ENCODE measurements around the gene KNOP1.

The KNOP1 gene

GRCh38 chr16:19712418-19713058 is 5.5 kb downstream of the KNOP1 start:
- TF ChIP-seq POLR2A (IDR thresholded peaks at IDR 0.05; ENCODE audit: low read depth, low read length) (no peak; the same call in 1 of the 2 replicates), TAF1 (IDR thresholded peaks at IDR 0.05; ENCODE audit: borderline replicate concordance, low read depth, low read length) (no peak), POLR2AphosphoS5 (IDR thresholded peaks at IDR 0.05; ENCODE audit: low read depth, low read length) (no peak)
- DNase-seq (ENCODE audit: insufficient read length) (no peak), FAIRE-seq (no peak)

- no peak for FAIRE-seq
- TF ChIP-seq POLR2AphosphoS5 (IDR thresholded peaks at IDR 0.05; ENCODE audit: low read depth, low read length): no peak
- TF ChIP-seq POLR2A (IDR thresholded peaks at IDR 0.05; ENCODE audit: low read depth, low read length): no peak
- no peak for TF ChIP-seq TAF1 (IDR thresholded peaks at IDR 0.05; ENCODE audit: borderline replicate concordance, low read depth, low read length)
- no peak for DNase-seq (ENCODE audit: insufficient read length)
Observed at GRCh38 chr16:19711643-19712042, 6.4 kb downstream of the KNOP1 start.

DNA sequence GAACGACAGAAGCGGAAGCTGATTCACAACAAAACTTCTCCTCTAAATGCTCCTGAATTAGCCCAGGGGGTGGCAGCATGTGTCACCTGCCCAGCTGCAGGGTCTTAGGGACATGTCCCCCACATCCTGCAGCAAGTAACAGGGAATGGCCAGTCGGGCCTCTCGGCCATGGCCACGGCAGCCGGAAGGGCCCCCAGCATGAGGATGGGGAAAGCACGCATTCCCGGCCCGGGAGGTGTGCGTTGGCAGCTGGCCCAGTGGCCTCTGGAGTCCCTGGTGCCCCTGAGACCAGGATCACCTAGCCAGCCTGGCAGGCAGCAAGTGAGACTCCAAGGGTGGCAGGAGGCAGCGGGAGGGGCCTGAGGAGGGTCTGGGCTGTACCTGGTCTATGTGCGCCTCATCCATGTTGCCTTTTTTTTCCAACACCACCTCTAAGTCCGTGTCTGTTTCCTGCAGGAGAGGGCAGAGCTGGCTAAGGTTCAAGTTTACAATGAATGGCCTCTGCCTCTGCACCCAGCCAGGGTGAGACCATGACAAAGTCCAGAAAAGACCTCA is 7.0 kb downstream of the KNOP1 start:
- no peak for TF ChIP-seq POLR2AphosphoS5 (IDR thresholded peaks at IDR 0.05; ENCODE audit: low read depth, low read length)
- DNase-seq (ENCODE audit: insufficient read length) (no peak), FAIRE-seq (no peak)

DNA sequence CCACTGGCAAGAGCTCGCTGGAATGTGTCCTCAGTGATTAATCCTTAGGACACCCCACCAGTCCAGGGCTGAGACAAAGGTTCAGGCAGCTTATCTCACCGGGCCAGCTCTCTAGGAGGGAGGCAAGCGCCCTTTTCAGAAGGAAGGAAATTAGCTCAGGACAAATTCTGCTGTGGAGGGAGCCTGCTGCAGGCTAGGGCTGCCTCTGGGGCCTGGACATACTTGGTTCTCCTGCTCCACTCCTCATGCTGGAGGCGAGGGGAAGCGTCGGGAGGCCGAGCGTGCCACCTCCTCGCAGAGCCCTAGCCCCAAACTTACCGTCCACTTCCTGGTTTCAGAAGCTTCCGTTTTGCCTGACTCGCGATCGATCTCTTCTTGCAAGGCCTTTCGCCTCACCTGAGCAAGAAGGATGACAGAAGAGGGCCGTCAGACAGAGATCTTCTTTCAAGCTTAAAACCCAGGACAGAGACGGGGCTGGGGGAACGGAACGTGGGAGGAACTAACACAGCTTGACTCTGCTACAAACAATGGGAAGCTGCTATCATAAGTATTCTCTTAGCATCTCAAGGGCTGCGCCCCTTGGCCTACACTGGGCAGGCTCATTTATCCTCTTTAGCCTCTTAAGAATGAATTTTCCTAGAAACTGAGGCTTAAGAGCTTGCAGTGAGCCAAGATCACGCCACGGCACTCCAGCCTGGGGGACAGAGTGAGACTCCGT is 7.7 kb downstream of the KNOP1 start:
- no peak for TF ChIP-seq POLR2AphosphoS5 (IDR thresholded peaks at IDR 0.05; ENCODE audit: low read depth, low read length)
- TF ChIP-seq TAF1 (IDR thresholded peaks at IDR 0.05; ENCODE audit: borderline replicate concordance, low read depth, low read length): no peak
- TF ChIP-seq POLR2A (IDR thresholded peaks at IDR 0.05; ENCODE audit: low read depth, low read length): no peak

GRCh38 chr16:19709381-19710136 is 8.5 kb downstream of the KNOP1 start:
- DNase-seq (ENCODE audit: insufficient read length): no peak
- FAIRE-seq: no peak
- TF ChIP-seq TAF1 (IDR thresholded peaks at IDR 0.05; ENCODE audit: borderline replicate concordance, low read depth, low read length) (no peak), POLR2A (IDR thresholded peaks at IDR 0.05; ENCODE audit: low read depth, low read length) (no peak), POLR2AphosphoS5 (IDR thresholded peaks at IDR 0.05; ENCODE audit: low read depth, low read length) (no peak)

More for the DNA sequence above, 7.7 kb downstream of the KNOP1 start:
- DNase-seq (ENCODE audit: insufficient read length): no peak
- FAIRE-seq: no peak

DNA sequence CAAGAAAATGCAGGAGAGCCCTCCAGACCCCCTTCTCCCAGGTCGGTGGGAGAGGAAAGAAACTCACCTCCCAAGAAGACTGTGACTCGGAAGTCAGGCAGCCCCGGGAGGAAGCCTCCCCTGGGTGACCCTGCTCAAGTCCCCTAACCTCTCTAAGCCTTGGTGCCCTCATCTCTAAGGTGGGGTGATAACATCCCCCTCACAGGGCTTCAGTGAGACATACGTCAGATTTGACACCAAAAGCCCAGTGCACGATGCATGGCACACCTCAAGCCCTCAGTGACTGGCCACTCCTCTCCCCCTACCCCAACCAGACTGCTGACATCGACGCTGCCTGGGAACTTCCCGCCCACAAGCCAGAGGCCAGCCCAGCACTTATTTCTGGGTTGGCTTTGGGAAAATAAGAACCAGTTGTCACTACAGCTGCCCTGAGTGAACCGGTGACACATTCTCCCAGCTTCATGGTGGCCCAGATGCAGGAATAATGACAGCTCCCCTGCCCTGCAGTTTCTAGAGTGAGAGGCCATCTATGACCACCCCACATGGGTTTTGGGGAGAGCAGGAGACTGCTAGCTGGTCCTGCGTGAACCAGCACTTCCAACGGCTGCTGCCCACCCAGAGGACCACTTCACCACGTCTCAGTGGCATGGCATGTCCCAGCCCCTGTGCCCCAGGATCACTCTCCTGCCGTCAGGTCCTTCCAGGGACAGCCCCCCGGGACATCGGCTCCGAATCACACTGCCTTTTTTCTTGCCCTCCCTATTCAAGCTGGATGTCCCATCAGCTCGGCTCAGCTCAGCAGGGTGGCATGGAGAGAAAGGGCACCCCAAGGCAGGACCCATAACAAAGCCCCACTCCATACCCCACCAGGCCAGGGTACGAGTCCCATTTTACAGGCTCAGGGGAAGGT is 9.5 kb downstream of the KNOP1 start:
- no peak for TF ChIP-seq POLR2AphosphoS5 (IDR thresholded peaks at IDR 0.05; ENCODE audit: low read depth, low read length)
- no peak for TF ChIP-seq TAF1 (IDR thresholded peaks at IDR 0.05; ENCODE audit: borderline replicate concordance, low read depth, low read length)
- no peak for TF ChIP-seq POLR2A (IDR thresholded peaks at IDR 0.05; ENCODE audit: low read depth, low read length)
- no peak for DNase-seq (ENCODE audit: insufficient read length)
- FAIRE-seq: no peak

GRCh38 chr16:19707569-19708295 is 10.3 kb downstream of the KNOP1 start:
- no peak for FAIRE-seq
- TF ChIP-seq TAF1 (IDR thresholded peaks at IDR 0.05; ENCODE audit: borderline replicate concordance, low read depth, low read length): no peak
- TF ChIP-seq POLR2AphosphoS5 (IDR thresholded peaks at IDR 0.05; ENCODE audit: low read depth, low read length): no peak
- no peak for TF ChIP-seq POLR2A (IDR thresholded peaks at IDR 0.05; ENCODE audit: low read depth, low read length)
- DNase-seq (ENCODE audit: insufficient read length): no peak

- no peak for DNase-seq (ENCODE audit: insufficient read length)
- FAIRE-seq: no peak
- TF ChIP-seq POLR2AphosphoS5 (IDR thresholded peaks at IDR 0.05; ENCODE audit: low read depth, low read length) (no peak), TAF1 (IDR thresholded peaks at IDR 0.05; ENCODE audit: borderline replicate concordance, low read depth, low read length) (no peak), POLR2A (IDR thresholded peaks at IDR 0.05; ENCODE audit: low read depth, low read length) (no peak)
Observed at GRCh38 chr16:19706846-19707245, 11.2 kb downstream of the KNOP1 start.

GRCh38 chr16:19705843-19706242 is 12.2 kb downstream of the KNOP1 start:
- DNase-seq (ENCODE audit: insufficient read length) (no peak), FAIRE-seq (no peak)
- TF ChIP-seq POLR2AphosphoS5 (IDR thresholded peaks at IDR 0.05; ENCODE audit: low read depth, low read length): no peak
- TF ChIP-seq TAF1 (IDR thresholded peaks at IDR 0.05; ENCODE audit: borderline replicate concordance, low read depth, low read length): no peak
- TF ChIP-seq POLR2A (IDR thresholded peaks at IDR 0.05; ENCODE audit: low read depth, low read length): no peak

GRCh38 chr16:19705146-19705501 is 12.9 kb downstream of the KNOP1 start:
- FAIRE-seq: no peak
- no peak for TF ChIP-seq POLR2AphosphoS5 (IDR thresholded peaks at IDR 0.05; ENCODE audit: low read depth, low read length)
- DNase-seq (ENCODE audit: insufficient read length): no peak
